HG03066 (cell line): Measurements from ENCODE around the gene MYOT.
"Not testable (repeated sequence)": the region's sequence is repeated elsewhere in the genome, so short reads cannot be mapped to it uniquely, and the experiment has no call there.

Experiments
- ATAC-seq: cut with Tn5 transposase; IDR thresholded peaks from one replicate; pipeline ENCODE4 v1.9.1; 2021; ENCODE audit warnings: low read depth; ENCODE audit not compliant: unreplicated experiment

Gene MYOT

DNA sequence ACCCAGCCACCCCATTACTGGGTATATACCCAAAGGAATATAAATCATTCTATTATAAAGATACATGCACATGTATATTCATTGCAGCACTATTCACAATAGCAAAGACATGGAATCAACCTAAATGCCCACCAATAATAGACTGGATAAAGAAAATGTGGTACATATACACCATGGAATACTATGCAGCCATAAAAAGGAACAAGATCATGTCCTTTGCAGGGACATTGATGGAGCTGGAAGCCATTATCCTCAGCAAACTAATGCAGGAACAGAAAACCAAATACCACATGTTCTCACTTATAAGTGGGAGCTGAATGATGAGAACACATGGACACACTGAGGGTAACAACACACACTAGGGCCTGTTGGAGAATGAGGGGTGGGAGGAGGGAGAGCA is 14.5 kb upstream of the MYOT start:
- not testable (repeated sequence) for ATAC-seq

DNA sequence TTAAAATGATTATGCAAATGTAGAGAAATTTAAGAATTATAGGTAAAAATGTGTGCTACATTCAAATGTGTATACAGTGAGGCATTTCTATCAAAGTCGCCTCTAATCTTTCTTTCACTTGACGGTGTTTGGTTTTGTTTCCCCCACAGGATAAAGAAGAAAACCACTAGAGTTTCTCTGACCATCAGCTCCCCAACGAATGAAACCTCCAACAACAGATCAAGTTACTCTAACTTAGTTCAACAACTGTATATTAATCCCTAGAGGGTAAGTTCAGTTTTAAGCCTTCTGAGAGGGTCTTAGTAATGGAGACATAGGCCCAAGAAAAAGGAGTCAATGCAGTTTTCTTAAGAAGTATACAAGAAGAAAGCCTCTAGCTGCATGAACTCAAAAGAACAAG is 11.5 kb upstream of the MYOT start:
- ATAC-seq: peak; percentile 49

DNA sequence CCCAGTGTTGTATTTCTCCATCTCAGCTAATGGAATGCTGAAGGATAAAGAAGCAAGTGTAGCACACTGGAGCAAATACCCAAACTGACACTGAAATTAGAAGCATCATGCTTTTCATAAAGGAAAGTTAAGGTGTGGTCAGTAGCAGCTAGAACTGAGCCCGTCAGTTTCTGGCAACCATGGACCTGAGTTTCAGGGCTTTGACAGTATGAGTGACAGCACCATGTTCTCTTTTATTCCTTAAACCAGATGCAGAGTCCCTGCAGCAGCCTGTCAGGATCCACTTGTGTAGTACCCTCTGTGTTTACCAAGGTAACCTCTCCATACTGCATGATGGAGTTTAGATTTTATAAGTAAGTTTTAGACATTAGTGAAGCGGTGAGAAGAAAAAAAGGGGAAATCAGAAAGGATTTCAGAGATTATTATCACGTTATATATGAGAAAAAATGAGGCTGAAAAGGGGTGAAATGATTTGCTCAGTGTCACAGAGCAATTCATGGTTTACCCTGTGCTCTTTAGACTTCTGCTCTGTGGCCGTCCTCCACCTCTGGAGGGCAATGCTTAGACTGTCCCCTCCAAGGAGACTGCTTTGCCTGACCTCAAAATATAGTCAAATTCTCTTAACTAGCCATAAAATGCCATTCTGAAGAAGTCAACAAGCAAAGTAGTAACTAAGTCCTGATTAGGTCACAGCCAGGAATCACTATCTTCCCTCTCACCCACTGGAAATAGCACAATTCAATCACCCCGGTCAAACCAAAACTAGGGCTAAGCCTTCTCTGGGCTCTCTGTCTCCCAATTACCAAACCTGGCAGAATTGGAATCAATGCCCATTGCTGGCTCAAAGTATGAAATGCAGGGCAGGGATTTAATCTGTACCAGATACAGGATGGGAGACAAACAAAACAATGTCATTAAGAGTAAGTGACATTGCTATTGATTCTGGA is 10.5 kb upstream of the MYOT start:
- ATAC-seq: no peak

DNA sequence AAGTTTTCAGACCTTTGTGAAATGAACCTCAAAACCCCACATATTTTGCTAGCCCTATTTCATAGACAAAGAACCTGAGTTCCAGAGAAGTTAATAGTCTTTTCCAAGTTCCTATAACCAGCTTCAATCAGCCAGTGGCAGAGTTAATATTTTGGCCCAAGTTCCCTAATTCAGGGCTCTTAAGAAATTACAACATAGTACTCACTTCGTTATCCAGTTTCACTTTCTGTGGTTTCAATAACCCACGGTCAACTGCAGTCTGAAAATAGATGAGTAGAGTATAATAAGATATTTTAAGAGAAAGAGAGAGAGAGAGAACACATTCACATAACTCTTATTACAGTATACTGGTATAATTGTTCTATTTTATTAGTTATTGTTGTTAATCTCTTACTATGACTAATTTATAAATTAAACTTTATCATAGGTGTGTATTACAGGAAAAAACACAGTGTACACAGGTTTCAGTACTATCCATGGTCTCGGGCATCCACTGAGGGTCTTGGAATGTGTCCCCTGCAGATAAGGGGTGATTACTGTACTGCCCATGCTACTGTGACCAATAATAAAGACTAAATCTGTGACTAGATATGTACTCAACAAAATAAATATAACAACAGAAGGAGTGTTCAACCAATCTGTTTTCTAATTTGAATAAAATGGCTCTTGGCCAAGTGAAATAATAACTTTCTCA is 9.3 kb upstream of the MYOT start:
- peak; percentile 83 for ATAC-seq

DNA sequence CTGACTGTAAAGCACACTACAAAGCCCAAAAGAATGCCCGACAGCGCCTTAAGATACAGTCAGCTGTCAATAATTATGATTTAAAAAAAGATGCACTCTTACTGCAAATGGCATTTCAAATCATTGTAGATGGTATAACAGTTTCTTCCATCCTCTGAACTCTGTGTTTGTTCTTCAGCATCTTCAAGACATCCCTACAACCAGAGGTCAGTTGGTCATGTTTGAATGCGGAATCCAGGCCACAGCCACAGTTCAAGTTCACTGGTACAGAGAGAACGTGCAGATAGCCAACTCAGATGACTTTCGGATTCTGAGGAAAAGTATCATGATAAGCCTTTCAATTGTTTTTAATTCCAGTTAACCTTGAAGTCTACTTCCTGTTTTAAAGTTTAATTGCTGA is 8.7 kb upstream of the MYOT start:
- no peak for ATAC-seq

DNA sequence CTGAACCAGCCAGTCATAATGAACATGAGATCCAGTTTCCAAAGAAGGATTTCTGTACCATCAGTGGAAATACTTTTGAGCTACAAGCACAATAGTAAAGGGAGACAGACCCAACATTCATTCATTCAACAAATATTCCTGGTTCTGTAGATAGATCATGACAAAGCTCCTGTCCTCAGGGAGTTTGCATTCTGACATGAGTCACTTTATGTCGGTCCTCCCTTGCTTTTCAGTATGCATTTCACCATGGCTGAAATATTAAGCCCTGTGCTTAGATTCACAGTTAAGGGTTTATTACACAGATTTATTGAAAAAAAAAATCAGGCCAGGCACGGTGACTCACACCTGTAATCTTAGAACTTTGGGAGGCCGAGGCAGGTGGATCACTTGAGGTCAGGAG is 5.4 kb upstream of the MYOT start:
- no peak for ATAC-seq

DNA sequence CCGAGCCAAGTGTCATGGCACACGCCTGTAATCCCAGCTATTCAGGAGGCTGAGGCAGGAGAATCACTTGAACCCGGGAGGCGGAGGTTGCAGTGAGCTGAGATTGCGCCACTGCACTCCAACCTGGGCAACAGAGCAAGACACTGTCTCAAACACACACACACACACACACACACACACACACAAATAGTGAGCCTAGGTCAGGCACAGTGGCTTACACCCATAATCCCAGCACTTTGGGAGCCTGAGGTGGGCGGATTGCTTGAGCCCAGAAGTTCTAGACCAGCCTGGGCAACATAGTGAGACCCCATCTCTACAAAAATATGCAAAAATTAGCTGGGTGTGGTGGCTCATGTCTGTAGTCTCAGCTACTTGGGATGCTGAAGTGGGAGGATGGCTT is 4.0 kb upstream of the MYOT start:
- not testable (repeated sequence) for ATAC-seq

DNA sequence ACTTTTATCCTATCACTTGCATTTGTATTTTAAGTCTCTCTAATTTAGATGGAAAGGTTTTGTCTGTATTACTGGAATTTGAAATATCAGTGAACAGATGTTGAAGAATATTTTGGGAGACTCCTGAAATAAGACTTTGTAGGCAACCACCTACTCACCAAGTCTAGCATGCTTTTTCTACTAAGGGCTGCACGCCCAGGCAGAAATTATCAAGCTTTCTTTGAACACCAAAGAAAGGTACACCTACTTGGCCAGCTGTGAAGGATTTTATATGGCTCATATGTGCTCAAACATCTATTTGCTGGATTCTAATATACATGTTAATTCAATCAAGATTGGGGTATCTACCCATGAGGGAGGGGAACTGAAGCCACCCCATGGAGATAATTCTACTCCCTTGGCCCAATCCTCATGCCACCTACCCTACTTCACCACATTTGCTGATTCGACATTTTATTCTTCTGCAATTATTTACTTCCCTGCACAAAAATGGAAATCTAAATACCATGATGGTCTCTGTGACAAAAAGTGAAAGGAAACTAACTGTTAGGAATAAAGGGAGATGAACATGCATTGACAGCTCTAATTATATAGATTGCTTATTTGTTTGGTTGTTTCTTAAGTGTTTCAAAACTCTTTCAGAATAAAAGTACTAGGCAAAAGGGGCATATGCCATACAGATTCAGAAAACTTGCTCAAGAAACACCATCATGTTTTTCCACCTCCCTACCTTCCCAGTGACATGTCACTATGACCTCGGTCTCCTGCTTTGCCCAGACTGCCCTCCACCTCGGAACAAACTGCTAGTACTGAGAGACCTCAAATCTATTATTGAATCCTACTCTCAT is 895 bp upstream of the MYOT start:
- ATAC-seq: no peak

DNA sequence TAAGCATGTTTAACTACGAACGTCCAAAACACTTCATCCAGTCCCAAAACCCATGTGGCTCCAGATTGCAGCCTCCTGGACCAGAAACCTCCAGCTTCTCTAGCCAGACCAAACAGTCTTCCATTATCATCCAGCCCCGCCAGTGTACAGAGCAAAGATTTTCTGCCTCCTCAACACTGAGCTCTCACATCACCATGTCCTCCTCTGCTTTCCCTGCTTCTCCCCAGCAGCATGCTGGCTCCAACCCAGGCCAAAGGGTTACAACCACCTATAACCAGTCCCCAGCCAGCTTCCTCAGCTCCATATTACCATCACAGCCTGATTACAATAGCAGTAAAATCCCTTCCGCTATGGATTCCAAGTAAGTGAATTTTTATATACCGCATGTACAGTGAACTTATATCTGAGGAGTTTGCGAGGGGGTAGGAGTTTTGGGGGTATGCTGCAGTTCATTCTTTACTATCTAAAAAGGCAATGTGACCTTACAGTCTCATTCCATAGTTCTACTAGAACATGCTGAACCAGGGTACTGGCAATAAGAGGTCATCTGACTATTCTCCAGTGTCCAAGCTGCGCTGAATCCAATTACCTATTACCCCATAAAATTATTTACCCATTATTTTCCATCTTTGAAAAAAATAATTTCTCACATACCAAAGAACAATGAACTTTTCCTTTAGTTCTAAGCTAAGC is 3.1 kb downstream of the MYOT start:
- ATAC-seq: no peak

DNA sequence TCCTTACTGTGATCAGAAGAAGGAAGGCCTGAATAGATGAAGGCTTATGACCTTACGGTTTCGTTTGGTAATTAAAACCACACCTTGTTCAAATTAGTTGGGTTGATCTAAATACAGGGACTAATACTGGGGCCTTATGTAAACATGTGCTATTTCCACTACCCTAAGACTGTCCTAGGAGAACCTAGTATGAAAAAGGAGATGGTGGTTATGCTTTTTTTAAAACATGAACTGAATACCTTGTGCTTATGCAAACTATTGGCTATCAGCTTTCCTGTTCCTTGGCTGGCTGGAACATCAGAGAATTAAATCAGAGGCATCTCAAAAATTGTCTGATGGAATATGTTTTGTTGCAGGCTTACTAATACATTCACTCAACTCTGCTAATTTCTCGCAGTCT is 3.9 kb downstream of the MYOT start:
- ATAC-seq: no peak

DNA sequence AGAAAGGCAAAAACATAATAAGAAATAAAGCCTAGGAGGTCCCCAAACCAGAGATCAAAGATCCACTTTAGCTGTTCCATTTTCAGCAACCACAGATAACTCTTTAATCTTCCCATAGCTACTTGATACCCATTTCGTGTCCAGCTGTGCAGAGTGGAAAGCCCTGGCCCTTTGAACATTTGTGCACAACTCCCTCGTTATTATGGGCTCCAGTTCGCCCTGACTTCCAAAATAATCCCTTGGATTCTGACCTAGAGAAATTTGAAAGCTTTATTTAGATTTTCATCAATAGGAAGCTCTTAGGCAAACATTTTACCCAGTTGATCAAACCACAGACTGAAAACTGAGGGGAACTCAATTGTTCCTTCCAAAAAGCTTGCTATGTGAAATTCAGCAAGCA is 4.8 kb downstream of the MYOT start:
- no peak for ATAC-seq

DNA sequence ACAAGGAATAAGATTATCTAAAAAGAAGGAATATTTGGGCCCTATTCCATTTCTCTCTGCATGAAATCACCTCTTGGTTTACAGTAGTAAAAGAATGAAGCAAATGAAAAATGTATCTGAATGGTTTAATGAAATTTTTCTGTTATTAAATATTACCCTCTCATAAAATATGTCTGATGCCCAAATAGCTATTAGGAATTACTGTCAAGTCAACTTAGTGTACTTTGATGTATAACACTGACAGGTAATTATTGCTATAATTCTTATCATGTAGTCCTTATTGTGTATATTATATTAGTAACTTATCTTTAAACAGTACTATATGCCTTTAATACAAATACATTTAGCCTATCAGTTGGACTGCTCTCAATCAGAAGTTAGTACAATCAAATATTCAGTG is 8.4 kb downstream of the MYOT start:
- ATAC-seq: no peak

DNA sequence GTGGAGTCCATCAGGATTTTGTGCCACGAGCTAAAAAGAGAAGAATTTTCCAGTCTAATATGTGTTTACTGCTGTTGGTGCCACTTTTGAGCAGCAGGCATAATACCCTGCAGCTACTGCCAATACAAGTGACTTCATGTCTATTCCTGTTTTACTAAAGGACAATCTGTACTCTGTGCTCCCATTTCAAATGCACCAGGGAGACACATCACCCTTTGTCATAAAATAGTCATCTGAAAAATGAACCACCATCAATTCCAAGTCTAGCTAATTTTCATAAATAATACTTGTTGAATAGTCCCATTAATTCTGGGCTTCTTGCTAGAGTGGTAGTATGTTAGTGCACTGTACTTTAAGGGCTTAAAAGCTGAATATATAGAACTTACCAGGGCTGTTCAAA is 12.7 kb downstream of the MYOT start:
- ATAC-seq: no peak

DNA sequence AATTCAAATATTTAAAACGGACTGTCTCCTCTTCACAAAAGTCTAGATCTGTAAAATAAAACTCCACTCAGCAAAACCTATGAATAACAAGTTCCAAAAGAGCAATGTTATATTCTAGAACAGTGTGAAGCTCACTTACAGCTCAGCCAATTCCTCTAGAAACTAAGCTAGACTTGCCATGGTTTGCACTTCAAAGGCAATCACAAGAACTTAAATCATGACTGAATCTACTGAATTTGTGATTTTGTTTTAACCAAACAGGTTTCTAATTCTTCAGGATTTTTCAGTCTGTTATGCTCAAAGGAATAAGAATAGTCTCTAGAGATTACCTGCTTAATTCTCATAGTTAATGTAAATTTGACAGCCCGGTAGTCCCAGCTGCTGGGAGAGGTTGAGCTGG is 20.2 kb downstream of the MYOT start:
- ATAC-seq: no peak

DNA sequence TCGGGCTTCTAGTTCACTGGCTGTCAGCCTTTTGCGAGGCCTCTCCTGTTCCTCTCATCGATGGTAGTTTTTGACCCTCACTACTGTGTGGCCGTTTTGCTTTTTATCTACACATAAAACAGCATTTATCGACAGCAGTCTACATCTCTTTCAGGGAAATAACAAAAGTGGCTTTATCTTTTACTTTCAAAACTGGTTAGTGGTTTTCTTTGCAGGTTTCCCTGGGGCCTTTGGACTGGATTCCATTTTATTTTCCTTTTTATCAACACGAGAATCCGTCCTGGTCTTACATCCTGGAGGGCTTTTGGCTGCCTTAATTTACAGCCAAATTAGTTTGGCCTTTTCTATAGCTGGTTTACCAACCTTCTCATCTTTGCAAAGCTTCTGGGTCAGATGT is 20.8 kb downstream of the MYOT start:
- ATAC-seq: no peak

DNA sequence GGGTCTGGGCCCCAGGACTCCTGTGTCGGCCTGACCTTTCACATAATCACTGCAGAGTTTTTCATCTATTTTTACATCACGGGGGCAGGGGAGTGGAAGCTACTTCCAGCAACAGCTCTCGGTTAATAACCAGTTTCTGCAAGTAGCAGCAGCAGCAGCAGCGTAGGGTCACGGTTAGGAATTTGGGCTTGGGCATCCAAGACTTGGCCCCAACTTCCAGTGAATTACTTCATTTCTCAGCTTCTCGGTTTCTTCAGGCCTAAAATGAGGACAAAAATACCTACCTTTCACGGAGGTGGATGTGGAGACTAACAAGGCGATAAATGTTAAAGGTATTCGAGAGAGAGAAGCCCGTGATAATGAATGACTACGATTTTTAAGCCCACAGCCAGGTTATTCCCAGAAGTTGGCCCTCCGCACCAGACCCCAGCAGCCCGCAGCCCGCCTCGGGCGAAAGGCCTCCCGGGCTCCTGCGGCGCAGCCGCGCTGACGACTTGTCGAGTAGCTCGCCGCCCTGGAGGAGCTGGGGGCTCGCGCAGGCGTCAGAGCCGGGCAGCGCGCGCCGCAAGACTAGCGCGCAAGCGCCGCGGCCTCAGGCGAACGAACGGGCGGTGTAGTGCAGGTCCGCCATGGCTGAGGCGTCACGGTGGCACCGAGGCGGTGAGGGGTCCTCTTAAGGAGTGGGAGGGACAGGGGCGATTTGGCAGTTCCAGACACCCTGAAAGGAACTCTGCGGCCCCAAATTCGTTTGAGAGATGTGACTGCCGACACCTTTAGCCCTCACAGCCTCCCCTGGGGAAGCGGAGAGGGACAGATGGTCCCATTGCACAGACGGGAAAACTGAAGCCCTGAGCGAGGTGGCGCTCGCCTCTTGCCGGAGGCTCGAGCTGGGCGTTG is 21.5 kb downstream of the MYOT start, which contains the start of gene PKD2L2:
Gene PKD2L2, plus strand, starts transcription at position 595 of the 897 bp plus-strand sequence. Its CDS starts 35 bp downstream, at position 630.
- peak; percentile 94 for ATAC-seq

DNA sequence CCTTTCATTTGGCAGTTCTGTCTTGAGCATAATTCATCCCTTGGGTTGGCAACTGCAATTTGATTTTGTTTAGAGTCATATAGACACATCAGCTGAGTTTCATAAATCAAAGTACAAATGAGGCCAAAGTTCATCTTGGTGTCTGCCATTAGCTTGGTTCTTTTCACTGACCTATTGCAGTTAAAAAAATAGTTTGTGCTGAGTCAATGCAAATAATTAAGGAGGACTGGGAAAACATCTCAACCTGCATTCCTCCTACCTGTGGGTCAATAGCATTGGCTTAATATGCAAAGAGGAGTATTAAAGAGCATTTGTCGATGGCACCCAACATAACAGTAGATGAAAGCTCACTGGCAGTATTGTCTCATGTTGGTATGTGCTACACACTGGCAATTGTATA is 23.2 kb downstream of the MYOT start:
- ATAC-seq: no peak

DNA sequence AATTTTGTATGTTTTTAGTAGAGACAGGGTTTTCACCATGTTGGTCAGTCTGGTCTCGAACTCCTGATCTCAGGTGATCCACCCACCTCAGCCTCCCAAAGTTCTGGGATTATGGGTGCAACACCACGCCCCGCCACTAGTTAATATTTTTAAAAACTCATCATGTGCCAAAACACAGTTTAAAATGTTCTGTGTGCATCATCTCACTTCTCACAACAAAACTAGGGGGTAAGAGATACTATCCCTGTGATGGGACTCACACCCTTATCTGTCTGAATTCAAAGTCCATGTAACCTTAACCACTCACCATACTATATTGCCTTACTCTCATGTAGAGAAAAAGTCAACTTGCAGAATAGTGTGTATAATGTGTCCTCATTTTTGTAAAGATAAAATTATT is 24.2 kb downstream of the MYOT start:
- ATAC-seq: no peak

DNA sequence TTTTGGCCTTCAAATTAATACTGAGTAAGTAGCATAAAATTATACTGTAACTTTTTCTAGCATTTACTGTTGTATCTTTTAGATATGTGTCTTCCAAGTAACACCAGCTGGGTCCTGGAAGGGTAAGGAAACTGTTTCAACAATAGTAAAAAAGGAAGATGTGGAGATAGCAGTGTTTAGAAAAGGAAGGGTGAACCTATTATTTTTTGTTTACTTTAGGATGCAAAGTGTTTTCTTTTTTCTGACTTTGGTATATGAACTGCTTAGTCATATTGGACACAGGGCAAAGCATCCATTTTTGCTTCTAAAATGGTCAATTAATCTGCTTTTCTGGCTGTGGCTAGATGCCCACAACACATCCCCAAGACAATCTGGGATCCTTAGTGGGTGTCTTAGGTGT is 26.9 kb downstream of the MYOT start:
- ATAC-seq: no peak
